HG02981 (cell line): Measurements from ENCODE around the gene AQP7.
A peak's percentile ranks its signal among the peaks of the same experiment; 100 is the strongest.
"Not testable (repeated sequence)": the region's sequence is repeated elsewhere in the genome, so short reads cannot be mapped to it uniquely, and the experiment has no call there.

Source experiments
- ATAC-seq: cut with Tn5 transposase; IDR thresholded peaks from one replicate; pipeline ENCODE4 v1.9.1; 2021; ENCODE audit warnings: mild to moderate bottlenecking, moderate library complexity; ENCODE audit not compliant: unreplicated experiment

Gene AQP7

GRCh38 chr9:33402371-33402770 is at the start of gene AQP7:
AQP7 (minus strand) TSS chr9:33402568; CDS start chr9:33401262, 1,306 bp downstream.
- not testable (repeated sequence) for ATAC-seq

DNA sequence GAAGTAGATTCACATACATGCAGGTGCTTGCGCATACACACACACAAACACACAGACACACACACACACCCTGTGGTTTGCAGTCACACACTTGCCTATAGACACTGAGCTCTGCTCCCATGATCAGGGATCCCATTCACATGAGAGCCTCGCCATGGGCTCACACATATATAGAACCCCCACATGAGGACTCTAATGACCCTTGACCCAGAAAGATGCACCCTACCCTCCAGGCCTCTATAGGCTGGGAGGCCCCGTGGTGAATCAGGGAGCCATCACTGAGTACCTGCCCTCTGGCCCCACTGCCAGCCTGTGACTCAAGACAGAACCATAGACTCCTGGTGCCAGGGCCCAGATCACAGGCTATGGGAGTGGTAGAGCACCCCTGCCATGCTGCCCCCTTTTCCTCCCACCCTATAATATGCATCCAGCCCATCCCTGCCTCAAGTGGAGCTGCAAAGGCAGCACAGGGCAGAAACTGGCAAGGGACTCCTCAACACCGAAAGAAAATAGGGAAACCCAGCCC is 48.3 kb upstream of the AQP7 start:
- no peak for ATAC-seq

DNA sequence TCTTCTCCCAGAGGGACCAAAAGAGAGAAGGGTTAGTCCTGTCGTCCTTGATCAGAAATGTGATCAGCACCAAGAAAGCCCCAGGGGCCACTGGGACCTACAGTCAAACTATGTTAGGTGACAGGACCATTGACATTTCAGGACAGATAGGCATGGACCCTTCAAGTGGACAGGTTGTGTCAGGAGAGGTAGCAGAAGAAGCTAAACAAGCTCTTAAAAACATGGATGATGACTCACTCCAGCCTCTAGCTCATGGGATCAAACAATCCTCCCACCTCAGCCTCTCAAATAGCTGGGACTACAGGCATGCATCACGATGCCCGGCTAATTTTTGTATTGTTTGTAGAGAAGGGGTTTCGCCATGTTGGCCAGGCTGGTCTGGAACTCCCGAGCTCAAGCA is 47.3 kb upstream of the AQP7 start:
- no peak for ATAC-seq

GRCh38 chr9:33447799-33448553 is 45.6 kb upstream of the AQP7 start:
- no peak for ATAC-seq

DNA sequence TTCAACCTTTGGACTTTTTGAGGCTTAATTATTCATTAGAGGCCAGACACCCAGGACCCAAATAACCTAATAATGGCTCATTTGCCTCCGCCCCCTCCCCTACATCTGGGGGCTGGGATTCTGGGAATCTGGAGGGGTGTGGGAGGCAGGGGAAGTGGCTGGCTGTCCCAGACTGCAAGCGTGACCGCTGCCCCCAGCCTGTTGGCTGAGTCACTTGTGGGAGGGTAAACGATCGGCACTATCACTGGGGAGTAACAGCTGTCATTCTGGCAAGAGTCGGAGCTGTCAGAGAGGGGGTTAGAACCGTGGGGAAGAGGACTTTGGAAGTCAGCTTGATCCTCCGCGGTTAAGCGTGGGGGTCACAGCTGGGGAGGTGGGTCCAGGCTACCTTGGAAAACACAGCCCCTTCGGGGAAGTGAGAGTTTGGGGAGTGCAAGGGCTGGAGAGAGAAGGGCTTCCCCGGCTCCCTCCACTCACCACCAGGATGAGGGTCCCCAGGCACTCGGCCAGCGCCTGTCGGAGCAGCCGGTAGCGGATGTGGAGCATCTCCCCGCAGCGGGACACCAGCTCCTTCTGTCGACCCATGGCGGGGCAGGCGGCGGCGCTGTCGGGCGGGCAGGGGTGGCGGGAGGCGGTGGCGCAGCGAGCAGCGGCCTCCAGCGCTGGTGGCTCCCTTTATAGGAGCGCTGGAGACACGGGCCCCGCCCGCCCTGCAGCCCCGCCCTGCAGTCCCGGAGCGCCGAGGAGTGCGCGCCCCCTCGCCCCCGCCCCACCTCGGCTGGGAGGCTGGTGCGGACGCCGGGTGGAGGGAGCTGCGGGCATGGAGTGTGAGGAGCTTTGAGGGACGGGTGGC is 44.8 kb upstream of the AQP7 start, which contains the start of gene AQP3:
AQP3 (minus strand) TSS at position 648 of the 853 bp plus-strand sequence; CDS start at position 585, 63 bp downstream.
- peak; percentile 28 for ATAC-seq

DNA sequence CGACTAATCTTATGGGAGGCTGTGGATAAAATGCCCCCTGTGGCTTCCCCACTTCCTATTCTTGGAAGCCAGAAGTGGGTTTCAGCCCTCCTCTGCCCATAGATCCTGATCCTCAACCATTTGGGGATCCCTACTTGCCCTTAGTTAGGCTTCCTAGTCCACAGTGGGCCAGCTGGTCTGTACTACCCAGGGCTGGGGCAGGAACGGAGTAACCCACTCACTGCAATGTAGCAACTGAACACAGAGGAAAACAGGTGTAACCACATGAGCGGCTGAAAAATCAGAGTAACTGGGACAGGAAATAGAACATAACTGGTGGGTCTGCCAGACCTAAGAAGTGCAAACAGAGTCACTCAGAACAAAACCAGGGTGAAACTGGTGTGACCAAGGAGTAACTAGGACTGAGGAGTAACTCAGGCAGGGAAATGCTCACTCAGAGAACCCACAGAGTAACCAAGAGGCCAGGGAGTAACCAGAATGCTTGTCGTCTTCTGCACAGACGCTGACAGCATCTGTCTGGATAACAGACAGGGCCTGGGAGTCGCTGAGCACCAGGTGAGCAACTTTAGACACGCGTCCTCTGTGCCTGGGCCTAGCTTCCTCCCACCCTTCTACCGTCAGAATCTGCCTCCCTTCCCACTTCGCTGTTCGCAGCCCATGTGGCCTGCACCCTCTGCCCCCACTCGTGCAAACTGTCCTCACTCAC is 44.0 kb upstream of the AQP7 start:
- ATAC-seq, result peak; percentile 82

DNA sequence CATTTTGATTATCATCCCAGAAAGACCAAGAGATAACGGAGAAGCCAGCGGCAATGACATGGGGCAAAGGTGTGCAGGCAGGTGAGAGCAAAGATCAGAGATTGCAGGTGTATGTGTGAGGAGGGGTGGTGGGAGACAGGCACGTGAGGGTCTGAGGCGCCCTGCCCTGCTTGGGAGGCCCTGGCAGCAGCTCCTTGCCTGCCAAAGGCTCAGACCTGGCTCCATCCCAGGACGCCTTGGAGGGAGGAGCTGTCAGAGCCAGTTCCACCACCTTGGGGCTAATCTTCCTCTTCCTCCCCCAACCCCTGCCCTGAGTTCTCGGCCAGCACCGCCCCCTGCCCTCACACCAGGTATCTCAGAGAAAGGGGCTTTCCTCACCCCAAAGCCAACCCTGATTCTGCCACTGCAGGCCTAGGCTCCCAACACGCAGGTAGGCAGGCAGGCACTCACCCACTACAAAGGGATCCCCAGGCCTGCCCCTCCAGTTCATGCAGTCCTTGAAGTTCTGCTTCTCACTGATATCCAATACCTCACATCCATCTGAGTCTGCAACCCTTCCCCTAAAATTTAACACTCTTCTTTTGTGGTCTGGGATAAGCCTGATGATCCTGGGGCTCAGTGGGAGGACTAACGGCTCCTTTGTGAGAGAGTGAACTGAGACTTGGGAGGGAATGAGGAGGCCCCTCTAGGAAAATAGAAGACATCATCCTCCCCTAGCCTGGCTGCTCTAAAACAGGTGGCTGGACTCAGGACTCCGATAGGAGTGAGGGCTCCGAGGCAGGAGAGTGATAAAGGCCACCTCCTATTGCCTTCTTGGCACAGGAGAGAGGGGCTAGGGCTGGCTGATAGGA is 43.2 kb upstream of the AQP7 start:
- no peak for ATAC-seq

DNA sequence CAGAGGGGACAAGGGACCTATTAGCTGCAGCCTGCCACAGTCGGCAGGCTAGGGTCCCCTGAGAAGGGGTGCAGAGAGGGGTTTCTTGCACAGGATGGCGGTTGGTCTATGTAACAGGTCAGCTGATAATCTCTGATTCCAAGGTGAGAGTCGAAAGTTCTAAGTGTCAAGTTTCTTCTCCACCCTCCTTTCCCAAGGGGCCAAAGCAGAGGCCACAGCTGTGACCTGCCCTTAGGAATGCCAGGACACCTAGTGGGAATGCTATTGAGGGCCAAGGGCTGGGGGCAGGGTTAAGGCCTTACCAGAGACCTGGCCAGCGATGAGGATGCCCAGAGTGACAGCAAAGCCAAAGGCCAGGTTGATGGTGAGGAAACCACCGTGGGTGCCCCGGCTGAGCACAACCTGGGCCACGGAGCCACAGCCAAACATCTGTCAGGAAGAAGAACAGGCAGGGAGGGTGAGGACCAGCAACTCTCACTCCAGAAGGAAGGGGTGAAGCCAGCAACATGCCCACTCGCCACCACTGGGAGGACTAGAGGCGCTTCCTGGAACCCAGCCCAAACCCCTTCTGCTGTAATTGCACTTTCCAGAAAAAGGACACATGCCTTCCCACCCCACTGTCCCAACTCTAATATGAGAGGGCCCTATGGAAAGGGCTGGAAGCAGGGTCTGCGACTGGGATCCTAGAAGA is 41.2 kb upstream of the AQP7 start:
- no peak for ATAC-seq

GRCh38 chr9:33443047-33443446 is 40.7 kb upstream of the AQP7 start:
- no peak for ATAC-seq

DNA sequence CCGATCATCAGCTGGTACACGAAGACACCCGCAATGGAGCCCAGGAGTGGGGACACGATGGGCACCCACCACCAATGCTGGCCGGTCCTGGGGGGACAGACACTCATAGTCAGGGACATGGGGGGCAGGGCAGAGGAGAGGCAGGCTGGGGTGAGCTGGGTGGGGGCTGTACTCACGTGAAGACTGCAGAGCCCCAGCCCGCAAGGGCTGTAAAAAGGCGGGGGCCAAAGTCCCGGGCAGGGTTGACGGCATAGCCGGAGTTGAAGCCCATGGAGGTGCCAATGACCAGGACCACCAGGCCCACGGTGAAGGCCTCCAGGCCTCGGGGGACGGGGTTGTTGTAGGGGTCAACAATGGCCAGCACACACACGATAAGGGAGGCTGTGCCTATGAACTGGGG is 39.8 kb upstream of the AQP7 start:
- no peak for ATAC-seq

DNA sequence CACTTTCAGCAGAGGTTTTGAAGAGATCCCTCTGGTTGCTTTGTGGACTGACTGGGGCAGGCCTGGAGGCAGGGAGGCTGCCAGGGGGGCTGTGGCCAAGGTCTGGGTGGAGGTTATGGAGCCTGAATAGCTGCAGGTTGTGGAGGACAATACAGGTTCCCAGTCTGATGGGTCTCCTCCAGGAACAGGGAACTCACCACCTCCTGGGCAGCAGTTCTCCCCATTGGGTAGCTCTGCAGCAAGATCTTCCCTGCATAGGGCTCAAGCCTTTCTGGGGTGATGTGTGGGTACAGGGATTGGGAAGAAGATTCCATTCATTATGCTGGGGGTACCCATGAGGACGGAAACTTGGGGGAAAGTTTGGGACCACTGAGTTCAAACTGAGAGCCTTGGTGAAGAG is 38.2 kb upstream of the AQP7 start:
- no peak for ATAC-seq

- ATAC-seq, result no peak
Observed at GRCh38 chr9:33440204-33440603, 37.8 kb upstream of the AQP7 start.

- ATAC-seq, result no peak
Observed at GRCh38 chr9:33439731-33440130, 37.4 kb upstream of the AQP7 start.

- no peak for ATAC-seq
Observed at GRCh38 chr9:33438926-33439680, 36.7 kb upstream of the AQP7 start.

DNA sequence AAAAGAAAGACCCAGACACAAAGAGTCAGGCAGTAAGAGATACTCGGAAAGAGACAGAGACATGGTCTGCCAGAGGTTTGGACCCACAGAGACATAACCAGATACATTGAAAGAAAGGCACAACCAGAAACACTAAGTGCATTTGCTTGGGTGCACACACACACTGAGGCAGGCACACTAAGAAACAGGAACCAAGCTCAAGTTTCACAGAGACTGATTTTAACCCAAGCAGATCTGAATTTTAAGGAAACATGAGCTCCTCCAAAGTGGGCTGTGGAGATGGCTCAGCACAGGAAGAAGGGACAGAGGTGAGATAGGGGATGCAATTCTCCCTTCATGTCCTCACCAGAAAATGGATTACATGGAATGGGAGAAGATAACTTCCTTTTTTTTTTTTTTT is 35.5 kb upstream of the AQP7 start:
- ATAC-seq, result no peak

GRCh38 chr9:33437205-33437604 is 34.8 kb upstream of the AQP7 start:
- ATAC-seq, result no peak

DNA sequence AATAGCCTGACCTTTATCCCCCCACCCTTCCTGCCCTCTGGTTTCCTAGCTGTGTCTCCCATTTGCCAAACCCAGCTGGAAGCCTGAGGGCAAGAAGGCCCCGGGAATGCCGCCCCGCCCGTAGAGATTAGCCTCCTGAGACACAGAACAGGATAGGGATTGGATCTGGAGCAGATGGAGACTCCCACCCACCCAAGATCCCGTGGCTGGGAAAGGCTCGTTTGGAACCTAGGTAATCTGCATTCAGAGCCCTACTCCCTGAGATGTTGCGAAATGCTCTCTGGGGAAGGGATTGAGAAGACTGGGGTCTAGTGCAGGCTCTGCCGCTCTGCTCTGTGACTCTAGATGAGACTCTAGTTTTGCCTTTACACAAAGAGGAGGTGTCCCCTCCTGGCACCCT is 34.1 kb upstream of the AQP7 start:
- no peak for ATAC-seq

GRCh38 chr9:33435821-33436277 is 33.5 kb upstream of the AQP7 start:
- no peak for ATAC-seq
